IPS-18c (cell line): Measurements from ENCODE around the gene ATG4D.
A peak's percentile ranks its signal among the peaks of the same experiment; 100 is the strongest.

Source experiments
- H3K4me3 ChIP-seq: 2 replicates; pipeline ENCODE4 v1.7.0; 2013; ENCODE audit warnings: low read depth, mild to moderate bottlenecking, low read length, moderate library complexity; ENCODE audit not compliant: insufficient read depth
- H3K9me3 ChIP-seq: one replicate; pipeline ENCODE4 v1.6.1; 2013; ENCODE audit warnings: mild to moderate bottlenecking, low read length, moderate library complexity; ENCODE audit not compliant: control insufficient read depth, insufficient read depth

The ATG4D gene

DNA sequence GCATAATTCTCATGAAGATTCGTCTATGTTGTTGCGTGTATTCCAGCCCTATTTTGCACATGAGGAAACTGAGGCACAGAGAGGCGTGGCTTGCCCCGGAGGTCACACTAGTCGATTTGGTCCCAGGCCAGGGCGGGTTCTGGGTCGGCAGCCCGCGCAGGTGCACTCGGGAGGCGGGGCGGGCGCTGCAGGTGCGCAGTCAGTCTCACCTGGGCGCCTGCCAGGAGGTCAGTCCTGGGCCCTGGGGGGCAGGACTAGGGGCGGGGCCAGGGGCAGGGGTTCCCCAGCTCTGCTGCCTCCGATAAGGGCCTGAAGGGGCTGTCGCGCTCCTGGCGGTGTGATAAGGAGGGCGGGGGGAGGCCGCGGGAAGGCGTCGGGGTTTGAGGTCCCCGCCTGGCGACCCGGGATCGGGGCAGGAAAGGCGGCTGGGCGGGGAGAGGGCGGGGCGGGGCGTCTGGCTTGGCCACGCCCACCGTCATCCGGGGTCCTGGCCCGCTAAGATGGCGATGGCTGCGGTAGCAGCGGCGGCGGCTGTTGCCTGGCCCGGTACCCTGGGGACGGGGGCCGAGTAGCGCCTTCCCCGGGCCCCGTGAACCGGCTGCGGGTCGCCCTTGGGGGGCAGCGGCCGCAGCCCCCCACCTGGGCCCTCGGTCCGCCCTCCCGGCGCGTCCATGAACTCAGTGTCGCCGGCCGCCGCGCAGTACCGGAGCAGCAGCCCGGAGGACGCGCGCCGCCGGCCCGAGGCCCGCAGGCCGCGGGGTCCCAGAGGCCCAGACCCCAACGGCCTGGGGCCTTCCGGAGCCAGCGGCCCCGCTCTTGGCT lies at the start of gene ATG4D:
ATG4D (plus strand) TSS at position 485 of the 822 bp plus-strand sequence; CDS start at position 672, 187 bp downstream.
- peak within 1 kb of the TSS; percentile 93 for H3K4me3 ChIP-seq

GRCh38 chr19:10497371-10497770 lies 46.3 kb upstream of the ATG4D start:
- no peaks in the 10 kb centered on the region for H3K9me3 ChIP-seq
- no peak overlapping the region for H3K4me3 ChIP-seq

More for the DNA sequence above, at the start of gene ATG4D:
- peaks cover 3% of the 10 kb centered on the region for H3K9me3 ChIP-seq

- H3K4me3 ChIP-seq: no peak overlapping the region; the same call in 1 of the 2 replicates
- H3K9me3 ChIP-seq: no peaks in the 10 kb centered on the region
These were observed 44.0 kb upstream of the ATG4D start for GRCh38 chr19:10499550-10500246.

DNA sequence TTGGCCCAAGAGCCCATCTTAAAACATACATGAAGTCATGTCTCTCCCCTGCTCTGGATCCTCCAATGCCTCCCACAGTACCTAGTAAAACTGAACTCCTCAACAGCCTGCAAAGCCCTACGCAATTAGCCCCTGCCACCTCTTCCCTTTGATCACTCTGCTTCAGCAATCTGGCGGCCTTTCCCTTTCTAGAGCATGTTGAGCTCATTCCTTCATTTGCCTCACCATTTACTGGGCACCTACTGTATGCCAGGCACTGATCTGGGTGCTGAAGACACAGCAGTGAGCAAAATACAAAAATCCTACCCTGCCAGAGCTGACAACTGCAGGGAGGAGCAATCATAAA lies 43.5 kb upstream of the ATG4D start:
- H3K9me3 ChIP-seq: no peaks in the 10 kb centered on the region
- no peak overlapping the region for H3K4me3 ChIP-seq

DNA sequence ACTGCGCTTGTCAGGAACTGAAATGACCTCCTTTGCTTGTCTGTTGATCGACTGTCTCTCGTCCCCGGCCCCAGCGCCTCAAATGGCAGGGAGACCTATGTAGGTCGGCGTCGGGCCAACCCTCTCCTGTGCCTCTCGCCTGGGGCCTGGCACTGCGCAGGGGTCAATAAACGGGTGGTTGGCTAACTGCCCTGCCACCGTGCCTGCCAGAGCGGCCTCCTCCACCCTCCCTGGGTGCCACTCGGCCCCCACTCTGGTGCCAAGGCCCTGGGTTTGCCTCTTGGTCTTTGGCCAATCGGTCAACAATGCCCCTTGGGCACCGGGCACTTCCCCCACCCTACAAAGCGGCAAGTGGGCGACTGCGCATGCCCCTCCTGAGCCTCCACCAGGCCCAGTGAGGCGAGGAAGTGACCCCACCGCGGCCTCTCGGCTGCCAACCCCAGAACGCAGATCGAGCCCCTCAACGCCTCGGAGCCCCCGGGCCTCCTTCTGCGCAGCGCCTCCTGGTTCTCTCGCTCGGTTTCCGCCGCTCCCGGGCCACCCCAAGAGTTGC lies 41.7 kb upstream of the ATG4D start:
- no peaks in the 10 kb centered on the region for H3K9me3 ChIP-seq

GRCh38 chr19:10502524-10503001 lies 41.1 kb upstream of the ATG4D start:
- Histone ChIP-seq H3K4me3 (peak overlapping the region; percentile 93), H3K9me3 (no peaks in the 10 kb centered on the region)

More for the DNA sequence above, 41.7 kb upstream of the ATG4D start:
- H3K4me3 ChIP-seq: peak overlapping the region; percentile 93

- Histone ChIP-seq H3K4me3 (peak within 1 kb of the TSS; percentile 93), H3K9me3 (no peaks in the 10 kb centered on the region)
These were observed 40.5 kb upstream of the ATG4D start, which contains the start of gene KEAP1 for GRCh38 chr19:10503002-10503789. KEAP1 (minus strand) TSS chr19:10503356; CDS start chr19:10500033, 3,323 bp downstream.

DNA sequence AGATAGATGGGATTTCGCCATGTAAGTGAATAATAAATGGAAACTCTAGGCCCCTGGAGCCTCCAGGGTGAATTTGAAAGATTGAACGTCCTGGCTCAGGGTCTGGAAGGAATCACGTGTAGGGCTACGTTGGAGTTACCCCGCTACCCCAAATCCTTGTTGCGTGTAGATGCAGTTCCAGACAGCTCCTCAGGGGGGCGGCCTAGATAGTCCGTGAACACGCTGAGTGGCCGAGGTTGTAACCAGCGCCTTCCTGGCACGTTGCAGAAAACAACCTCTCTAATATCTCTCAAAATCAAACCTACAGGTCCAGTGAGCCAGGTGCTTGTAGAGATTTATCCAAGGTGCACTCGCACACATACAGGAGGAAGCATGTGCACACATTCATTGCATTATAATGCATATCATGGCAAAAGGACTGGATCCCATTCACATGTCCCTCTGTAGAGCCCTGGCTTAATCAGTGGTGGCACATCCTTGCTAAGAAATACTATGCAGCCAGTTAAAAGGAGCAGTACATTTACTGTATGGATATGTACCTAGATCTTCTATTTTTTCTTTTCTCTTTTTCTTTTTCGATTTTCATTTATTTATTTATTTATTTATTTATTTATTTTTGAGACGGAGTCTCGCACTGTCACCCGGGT lies 38.0 kb upstream of the ATG4D start:
- Histone ChIP-seq H3K9me3 (no peaks in the 10 kb centered on the region), H3K4me3 (no peak overlapping the region)

DNA sequence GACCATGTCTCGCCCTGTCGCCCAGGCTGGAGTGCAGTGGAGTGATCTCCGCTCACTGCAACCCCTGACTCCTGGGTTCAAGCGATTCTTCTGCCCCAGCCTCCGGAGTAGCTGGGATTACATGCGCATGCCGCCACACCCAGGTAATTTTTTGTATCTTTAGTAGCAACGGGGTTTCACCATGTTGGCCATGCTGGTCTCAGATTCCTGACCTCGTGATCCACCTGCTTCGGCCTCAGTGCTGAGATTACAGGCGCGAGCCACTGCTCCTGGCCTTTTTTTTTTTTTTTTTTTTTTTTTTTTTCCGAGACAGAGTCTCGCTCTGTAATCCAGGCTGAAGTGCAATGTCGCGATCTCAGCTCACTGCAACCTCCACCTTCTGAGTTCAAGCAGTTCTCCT lies 35.7 kb upstream of the ATG4D start:
- no peak overlapping the region for H3K4me3 ChIP-seq
- no peaks in the 10 kb centered on the region for H3K9me3 ChIP-seq

DNA sequence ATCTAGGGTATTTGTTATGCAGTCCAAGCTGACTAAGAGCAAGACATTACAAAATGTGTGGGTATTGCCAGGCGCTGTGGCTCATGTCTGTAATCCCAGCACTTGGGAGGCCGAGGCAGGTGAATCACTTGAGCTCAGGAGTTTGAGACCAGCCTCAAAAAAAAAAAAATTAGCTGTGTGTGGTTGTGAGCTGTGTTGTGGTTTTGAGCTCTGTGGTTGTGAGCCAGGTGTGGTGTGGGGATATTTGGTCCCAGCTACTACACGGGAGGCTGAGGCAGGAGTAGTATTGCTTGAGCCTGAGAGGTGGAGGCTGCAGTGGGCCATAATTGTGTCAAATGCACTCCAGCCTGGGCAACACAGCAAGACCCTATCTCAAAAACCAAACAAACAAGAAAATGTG lies 35.0 kb upstream of the ATG4D start:
- Histone ChIP-seq H3K9me3 (no peaks in the 10 kb centered on the region), H3K4me3 (no peak overlapping the region)

DNA sequence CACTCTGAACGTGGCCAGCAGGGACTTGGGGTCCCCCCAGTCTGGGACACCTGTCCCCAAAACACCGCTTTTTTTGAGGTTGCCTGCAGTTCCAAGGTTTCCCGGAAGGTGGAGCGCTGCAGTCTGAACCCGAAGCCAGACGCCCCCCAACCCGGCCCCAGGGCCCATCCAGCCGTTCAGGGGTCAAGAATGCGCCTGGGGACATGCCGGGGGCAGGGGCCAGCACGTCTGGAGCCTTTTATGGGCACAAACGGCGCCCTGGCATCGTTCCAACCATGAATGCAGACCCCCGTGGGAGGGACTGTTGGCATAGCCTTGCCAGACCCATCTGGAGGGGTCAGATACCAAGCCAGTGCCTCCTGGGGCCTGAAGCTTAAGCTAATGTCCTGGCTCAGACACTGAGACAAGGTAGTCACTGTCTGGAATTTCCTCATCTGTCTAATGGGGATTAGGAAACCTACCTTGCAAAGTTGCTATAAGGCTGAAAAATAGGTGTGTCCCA lies 33.4 kb upstream of the ATG4D start:
- H3K9me3 ChIP-seq: no peaks in the 10 kb centered on the region
- H3K4me3 ChIP-seq: no peak overlapping the region

GRCh38 chr19:10513223-10513622 lies 30.5 kb upstream of the ATG4D start:
- H3K9me3 ChIP-seq: no peaks in the 10 kb centered on the region
- no peak overlapping the region for H3K4me3 ChIP-seq

DNA sequence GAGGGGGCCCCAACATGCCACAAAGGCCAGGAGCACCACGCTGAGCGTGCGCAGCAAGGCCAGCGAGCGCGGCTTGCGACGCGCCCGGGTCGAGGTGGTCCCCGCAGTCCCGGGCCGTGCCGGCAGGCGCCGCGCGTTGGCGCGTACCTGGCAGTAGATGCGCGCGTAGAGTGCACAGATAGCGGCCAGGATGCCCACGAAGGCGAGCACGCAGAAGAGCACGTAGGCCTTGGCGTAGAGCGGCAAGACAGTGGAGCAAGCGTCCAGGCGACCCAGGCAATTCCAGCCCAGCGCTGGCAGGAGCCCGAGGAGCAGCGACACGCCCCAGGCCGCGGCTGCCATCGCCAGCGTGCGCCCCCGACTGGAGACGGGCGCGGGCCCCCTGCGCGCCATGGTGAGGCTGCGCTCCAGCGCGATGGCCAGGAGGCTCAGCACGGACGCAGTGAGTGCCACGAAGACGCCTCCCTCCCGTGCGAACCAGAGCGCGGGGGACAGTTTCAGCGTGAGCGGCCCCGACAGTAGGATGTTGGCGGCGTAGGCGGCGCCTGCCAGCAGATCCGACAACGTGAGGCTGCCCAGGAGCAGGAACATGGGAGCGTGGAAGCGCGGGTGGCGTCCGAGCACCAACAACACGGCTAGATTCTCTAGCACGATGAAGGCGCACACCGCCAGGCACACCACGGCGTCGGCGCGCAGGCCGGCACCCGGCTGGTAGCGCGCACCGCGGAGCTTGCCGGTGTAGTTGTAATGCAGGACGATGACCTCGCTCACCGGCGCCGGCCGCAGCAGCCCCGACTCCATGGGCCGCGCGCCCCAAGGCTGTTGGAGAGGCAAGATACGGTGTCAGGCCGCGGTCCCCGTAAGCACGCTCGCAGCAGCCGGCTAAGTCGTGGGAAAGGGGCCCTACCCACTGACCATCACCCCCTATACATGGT lies 29.2 kb upstream of the ATG4D start:
- Histone ChIP-seq H3K4me3 (peak overlapping the region; percentile 62), H3K9me3 (no peaks in the 10 kb centered on the region)

- Histone ChIP-seq H3K9me3 (no peaks in the 10 kb centered on the region), H3K4me3 (no peak overlapping the region)
These were observed 27.7 kb upstream of the ATG4D start for GRCh38 chr19:10516064-10516385.

- no peaks in the 10 kb centered on the region for H3K9me3 ChIP-seq
- peak overlapping the region; percentile 60 for H3K4me3 ChIP-seq
These were observed 26.9 kb upstream of the ATG4D start for GRCh38 chr19:10516671-10517286.
